Fibroblast of skin of left biceps (primary cell): ENCODE results near the gene SASH1.
"Not testable (repeated sequence)": the region's sequence is repeated elsewhere in the genome, so short reads cannot be mapped to it uniquely, and the experiment has no call there.

Source experiments
- DNase-seq, 2 experiments: peaks; one replicate each; pipeline ENCODE4 v3.0.0-alpha.2; 2013; ENCODE audit warnings: low read depth in 2 of 2

Gene SASH1

DNA sequence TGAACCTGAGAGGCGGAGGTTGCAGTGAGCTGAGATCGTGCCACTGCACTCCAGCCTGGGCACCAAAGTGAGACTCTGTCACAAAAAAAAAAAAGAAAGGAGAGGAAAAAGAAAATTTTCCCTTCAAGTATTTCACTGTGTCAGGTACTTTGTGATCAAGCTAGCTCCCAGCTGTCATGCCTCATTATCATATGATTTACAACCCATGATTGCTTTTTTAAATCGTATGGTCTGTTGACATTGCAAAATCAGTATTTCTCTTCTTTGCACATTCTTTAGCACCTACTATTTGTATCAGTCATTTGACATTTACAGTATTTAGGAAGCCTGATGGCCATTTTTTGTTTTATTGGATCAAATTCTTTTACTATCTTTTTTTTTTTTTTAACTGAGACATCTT is 22.4 kb downstream of the SASH1 start:
- no peak for DNase-seq

DNA sequence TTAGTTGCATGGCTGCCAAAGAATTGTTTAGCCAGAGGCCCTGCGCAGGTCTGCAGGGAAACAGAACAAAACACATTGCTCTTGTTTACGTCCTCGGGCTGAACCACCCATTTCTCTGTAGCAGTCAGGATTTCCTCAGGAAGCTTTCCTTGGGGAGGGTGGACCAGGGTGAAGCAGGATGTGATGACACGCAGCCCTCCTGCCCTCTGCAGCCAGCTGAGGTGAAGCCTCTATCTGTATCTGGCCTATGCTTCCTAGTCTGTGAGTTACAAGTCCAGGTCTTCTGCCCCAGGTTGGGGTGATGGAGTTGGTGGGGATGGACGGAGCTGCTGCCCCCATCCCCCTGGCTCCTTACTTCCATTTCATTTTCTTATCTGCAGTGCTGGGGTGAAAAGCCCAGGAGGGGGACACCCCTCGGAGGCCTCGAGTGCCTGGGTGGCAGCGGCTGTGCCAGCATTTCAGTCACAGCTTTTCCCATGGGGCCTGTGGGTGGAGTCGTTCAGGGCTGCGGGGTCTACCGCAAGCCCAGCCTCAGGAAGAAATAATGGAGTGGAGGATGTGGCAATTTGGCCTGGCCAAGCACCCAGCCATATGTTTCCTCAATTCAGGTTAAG is 24.9 kb downstream of the SASH1 start:
- DNase-seq, result no peak

DNA sequence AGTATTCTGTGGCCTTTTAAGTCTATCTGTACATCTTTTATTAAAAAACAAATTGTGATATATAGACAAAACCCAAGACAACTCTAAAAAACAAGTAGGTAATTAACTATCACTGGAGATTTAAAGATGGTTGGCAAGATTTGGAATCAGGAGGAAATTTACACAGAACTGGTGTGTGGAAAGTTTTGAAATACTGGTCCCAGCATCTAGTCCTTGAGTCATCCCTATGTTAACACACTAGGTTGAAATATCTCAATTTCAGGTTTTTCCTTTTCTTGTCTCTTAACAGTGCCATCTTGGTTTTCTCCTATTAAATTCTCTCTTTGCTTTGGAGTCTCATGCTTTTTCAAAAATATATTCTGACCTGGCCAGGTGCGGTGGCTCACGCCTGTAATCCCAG is 27.5 kb downstream of the SASH1 start:
- DNase-seq, result no peak

DNA sequence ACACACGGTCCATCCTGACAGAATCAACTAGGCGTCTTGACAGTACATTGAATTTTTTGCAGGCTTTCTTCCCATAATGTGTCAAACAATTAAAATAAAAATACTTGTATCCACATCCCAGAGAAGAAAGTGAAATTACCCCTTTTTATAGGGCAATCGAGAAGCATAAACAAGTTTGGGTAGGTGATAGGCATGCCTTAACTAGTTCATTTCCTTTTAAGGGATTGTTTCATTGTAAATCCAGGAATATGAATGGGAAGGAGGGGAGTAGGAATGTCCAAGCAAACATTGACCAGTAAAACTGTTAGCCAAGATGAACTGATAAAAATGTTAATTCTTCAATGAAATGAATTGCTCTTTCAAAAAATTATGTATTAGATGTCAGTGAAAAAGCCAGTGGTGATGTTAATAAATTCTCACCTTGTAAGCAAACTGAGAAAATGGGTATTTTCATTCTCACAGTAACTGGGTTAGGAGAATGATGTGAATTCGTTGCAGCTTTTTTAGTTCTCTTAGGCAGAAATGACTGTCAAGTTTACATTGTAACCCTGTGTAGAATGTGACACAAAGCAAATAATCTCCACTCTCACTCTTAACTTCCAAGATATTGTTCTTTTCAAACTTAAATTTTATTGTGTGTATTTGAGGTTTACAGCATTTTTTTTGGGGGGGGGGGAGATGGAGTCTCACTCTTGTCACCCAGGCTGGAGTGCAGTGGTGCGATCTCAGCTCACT is 31.6 kb downstream of the SASH1 start:
- DNase-seq, result no peak

DNA sequence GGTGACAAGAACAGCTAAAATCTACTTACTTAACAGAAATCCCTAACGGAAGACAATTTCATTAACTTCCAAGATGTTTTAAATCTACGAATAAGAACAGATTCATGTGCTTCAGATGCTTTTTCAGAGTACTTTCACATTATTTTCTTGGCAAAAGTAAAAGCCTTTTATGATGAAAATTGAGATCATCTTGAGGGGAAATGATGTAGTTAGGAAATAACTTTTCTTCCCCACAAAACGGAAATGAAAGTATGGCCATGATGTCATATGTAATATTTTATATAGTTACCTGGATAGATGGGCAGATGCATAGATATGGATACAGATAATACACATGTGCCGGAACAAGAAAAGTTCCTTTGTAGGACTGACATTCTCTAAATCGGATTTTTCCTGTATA is 32.8 kb downstream of the SASH1 start:
- DNase-seq, result no peak

DNA sequence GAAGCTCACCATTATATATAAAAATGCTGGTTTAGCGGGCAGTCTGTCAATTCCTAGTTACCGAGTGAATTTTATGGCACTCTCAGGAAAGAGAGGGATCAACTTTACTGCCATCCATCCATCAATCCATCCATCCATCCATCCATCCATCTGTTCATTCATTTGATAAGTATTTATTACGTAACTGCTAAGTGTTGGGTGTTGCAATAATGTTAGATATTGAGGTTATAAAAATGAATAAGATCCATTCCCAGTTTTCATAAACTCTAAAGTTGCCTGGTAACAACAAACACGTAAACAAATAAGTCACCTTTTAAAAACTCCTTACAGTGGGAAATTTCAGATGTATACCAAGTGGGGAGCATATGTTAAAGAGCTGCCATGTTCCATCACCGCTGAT is 36.8 kb downstream of the SASH1 start:
- no peak for DNase-seq

DNA sequence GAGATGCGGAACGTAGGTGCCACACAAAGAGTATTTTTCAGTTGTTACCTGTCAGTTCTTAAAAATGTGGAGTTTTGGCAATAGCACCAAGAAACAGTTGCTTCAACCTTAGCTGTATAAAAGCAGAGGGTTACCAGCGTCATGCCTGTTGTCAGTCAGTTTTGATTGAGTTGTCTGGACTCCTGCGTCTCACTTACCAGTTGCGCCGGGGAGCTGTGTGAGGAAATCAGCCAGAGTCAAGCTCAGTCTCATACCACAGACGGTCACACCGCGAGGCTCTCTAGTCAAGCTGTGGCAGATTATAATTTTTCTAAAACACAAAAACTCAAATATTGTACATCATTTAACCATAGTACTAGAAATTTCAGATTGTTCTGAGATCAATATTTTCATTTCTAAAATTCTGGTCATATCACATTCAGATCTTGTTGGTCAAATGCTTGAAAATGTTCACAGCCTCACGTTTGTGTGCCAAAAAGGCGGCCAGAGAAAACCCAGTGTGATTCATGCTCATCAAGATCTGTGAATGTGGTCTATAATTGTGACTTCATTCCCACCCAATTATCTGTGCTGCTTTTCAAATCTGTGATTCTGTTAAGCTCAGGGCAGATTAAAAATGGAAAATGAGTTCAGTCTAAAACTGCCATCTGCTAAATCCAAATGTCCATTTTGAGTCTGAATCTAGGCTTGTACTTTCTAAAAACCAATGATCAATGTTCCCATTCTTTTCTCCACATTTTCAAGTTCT is 37.5 kb downstream of the SASH1 start:
- DNase-seq, result no peak

DNA sequence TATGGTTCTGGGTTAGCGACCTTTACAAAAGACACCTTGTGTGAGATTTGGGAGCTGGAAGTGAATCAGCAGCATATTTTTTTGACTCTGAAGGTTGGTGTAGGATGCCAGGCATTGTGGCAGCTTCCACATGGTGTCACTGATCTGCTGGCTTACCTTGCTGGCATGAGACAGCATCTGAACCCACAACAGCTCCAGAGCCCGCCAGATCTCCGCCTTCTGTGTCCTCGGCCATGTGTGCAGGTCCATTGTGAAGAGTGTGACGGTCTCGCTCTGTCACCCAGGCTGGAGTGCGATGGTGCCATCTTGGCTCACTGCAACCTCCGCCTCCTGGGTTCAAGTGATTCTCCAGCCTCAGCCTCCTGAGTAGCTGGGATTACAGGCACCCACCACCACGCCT is 39.4 kb downstream of the SASH1 start:
- not testable (repeated sequence) for DNase-seq

DNA sequence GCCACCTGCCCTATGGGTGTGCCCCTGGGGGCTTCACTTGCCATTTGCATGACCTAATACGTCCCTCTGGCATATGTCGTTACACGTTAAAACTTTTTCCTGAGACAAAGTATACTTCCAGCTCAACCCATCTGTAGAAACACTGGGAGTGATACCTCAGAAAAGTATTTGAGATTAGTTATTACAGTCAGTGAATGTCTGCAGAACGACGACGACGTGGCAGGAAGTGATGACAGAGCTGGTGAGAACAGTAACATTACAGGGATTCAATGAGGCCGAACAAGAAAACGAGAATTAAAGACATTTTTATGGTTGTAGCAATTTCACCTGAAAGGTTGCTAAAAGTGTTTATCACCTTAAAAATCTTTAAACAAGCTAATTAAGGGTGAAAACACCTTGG is 40.2 kb downstream of the SASH1 start:
- DNase-seq, result no peak

DNA sequence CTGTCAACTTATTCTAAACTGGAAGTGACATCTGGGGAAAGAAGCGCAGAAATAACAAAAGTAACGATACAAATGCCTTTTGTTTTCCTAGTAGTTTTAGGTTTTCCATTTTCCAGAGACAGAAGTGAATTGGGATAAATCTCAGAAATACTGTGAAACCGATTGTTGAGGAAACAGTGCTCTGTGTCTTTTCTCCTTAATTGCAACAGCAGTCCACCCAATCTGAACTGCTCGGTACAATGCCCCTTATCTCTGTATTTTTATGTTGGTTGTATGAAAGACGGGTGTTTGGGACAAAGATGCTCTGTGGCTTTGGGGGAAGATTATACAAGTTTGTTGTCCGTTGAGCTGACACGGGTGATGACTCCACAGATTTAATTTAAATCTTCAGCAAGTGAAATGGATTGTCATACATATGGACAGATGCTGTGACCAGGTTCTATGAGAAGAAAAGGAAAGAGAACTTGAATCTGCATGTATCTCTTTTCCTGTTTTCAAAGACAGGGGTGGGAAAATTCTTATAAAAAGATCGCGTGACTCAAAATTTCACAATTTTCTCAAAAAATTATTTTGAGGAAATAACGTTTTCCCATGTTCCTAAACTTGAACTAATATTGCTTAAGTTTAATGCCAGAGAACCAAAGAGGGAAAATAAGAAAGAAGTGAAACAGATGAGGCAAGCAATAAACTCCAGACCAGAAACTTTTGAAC is 41.2 kb downstream of the SASH1 start:
- no peak for DNase-seq

DNA sequence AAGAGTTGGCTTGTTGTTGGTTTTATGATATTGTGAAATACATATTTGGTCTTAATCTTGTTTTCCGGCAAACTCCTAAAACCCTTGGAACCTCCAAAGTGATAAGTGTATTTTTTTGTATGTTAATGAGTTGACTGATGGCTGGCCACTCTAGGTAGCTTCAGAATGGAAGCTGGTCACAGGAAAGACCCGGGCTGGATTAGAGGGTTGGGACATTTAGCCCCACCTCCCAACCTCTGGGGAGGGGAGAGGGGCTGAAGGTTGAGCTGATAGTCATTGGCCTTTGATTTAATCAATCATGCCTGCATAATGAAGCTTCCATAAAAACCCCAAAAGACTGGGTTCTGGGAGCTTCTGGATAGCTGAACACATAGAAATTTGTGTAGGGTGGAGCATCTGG is 42.7 kb downstream of the SASH1 start:
- DNase-seq, result no peak

DNA sequence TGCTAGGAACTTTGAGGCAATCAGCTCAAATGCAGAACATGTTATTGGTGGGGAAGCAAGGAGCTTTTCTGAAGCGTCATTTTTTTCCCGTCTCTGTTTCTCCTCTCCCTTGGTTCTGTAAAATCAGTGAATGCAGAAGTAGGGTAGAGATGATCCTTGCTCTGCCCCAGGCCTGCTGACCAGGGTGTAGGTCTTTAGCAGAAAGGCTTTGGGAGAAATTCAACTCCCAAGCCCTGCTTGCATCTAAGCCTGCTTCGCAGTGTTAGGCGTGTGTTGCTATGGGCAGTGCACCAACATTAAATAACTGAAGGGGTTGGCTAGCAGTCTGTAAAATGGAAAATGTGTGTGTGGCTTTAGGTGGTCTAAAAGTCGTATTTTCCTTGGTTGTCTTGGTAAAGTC is 45.9 kb downstream of the SASH1 start:
- DNase-seq, result no peak

DNA sequence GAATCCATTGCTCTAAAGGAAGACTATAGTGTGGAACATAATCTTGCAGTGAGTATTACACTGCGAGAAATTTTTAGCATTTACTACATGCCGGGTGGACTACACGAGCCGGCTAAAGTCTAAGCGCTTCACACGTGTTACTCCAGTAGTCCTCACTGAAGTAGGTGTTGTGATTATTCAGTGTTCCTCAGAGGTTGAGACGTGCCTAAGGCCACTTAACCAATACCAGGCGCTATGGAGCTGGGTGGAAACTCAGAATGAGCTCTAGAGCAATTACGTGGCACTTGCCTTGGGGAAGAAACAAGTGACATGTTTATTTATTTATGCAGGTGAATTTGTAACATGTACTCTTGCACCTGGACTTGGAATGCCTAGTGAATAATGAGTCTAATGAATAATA is 46.4 kb downstream of the SASH1 start:
- no peak for DNase-seq

DNA sequence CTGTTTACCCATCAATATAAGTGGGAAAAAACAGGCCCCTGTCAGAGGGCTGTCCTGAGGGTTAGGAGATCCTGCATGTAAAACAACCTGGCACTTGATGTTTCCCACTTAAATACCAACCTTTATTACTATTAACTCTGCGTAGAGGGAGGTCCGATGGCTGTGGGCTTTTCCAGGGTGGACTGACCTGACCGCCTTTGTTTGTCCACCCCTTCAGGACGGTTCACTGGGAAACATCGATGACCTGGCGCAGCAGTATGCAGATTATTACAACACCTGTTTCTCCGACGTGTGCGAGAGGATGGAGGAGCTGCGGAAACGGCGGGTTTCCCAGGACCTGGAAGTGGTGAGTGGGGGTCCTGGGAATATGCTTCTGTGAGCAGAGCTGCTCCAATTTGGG is 47.3 kb downstream of the SASH1 start:
- no peak for DNase-seq

DNA sequence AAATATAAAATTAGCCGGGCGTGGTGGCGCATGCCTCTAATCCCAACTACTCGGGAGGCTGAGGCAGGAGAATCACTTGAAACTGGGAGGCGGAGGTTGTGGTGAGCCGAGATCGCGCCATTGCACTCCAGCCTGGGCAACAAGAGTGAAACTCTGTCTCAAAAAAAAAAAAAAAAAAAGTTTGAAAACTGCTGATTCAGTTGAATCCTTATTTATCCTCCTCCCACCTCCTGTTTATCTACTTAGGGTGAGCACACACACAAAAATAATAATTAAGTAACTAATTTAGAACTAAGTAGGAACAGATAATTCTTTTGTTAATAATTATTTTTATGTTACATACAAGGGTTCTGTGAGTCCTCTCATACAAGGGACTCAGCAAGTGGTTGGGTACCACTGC is 49.5 kb downstream of the SASH1 start:
- not testable (repeated sequence) for DNase-seq

DNA sequence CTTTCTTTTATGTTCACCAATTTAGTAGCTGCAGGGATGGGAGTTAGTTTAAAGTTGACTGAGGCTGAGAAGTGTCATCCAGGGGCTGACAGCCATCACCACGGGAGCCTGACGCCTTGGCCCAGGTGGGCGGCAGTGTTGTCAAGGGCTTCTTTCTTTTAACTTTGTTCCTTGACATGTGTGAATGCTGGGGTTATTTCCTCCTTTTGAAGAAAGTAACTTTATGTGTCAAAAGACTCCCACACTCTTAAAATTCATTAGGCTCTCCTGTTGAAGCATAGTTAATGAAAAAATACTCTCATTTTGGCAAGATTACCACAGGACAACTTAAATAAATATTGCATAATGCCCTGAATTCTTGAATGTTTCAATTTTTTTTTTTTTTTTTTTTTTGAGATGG is 50.0 kb downstream of the SASH1 start:
- DNase-seq, result no peak

DNA sequence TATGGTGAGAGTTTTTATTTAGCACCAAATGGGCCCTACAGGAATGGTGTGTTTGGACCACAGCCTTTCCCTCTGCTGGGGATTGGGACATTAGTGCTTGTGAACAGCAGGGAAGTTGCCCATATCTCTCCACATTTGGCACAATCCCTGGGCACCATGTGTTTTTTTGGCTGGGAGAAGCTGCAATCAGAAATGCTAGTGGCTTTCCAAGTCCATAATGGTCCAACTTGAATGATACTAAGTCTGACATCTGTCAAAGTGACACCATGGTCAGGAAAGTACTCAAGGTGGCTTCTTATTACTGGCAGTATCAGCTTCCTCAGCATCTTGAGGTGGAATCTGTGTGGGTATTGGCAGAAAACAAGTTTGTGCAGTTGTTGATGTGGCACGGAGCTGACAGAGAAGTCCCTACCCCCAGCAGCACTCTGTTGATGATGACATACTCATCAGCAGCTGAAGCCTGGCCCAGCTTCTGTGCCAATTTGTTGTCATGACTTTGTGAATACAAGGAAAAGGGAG is 53.0 kb downstream of the SASH1 start:
- no peak for DNase-seq

DNA sequence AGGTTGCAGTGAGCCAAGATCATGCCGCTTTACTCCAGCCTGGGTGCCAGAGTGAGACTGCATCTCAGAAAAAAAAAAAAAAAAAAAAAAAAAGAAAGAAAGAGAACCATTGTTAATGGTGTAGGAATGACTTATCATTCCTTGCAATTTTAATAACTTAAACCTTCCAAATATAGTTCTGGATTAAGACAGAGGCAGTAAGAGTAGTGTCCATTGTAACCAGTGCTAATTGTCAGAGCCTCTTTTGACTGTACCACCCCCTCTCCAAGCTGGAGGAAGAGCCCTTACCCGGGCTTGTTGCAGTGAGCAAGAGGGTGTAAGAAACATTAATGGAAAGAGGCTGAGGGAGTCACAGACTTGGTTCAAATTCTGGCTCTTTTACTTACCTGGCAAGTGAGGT is 53.8 kb downstream of the SASH1 start:
- DNase-seq, result no peak

DNA sequence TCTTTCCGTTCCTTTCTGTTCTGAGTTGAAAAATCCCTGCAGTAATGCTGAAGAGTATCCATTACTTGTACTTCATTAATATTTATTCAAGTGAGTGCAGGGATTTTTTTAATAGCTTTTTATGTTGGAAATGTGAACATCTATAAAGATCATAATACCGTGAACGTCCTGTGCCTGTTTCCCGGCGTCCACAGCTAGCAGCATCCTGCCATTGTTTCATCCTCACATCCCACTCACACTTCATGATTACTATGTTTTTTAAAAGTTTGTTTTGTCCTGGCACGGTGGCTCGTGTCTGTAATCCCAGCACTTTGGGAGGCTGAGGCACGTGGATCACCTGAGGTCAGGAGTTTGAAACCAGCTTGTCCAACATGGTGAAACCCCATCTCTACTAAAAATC is 54.3 kb downstream of the SASH1 start:
- DNase-seq, result no peak

DNA sequence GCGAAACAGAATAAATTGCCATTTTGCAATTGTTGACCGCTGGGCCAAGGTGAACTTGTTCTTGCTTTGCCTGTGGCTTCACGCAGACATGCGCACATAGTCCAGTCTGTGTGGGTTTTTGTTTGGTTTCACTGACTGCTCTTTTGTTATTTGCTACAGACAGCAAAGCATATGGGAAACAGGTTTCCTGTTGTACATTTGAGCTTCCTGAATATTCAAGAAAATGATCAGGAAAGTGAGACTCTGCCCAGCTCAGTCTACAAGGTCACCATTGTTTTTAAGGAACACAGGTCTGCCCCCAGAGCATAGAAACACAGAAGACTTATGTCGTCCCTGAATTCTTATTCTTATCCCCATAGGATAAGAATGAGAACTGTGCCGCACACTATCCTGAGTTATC is 55.6 kb downstream of the SASH1 start:
- DNase-seq, result no peak

DNA sequence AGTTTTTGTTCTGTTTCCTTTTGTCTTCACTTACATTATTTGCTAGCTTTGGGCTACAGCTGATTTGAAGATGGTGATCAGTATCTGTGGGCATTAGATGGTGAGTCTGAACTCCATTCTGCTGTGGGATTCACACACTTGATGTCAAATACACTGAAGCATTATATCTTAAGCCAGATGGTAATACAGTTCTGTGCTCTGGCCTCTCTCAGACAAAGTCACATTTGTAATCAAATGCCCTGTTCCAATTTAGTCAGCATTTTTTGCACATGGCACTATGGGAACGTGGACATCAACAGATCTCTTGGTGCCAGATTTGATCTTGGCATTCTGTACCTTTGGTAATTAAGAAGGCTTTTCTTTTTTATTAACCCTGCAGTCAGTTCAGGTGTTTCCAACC is 56.0 kb downstream of the SASH1 start:
- DNase-seq, result no peak

DNA sequence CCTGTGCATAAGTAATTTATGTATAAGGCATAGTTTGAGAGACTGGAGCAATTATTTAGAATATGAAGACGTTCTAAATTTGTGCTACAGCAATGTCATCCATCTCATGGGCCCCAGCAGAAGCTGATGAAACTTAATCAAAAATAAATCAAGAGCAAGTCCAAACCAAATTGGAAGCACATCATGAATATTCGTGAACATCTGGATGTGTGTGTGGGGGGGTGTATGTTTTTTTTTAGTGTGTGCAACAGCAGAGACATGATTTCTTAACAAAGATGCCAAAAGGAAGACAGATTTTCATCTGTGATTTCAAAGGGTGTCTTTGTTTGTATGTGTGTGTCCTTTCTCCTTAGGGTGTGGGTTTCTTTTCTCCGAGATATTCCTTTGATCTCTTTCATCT is 58.9 kb downstream of the SASH1 start:
- no peak for DNase-seq
